Stimulated activated CD4-positive, alpha-beta T cell treated with anti-CD3 and anti-CD28 coated beads, Interleukin-4, amount 100 ng/mL, for 24 hours (primary cell): ENCODE results near the gene HYAL1.
"Not testable (repeated sequence)": the region's sequence is repeated elsewhere in the genome, so short reads cannot be mapped to it uniquely, and the experiment has no call there.

ENCODE experiments used
- DNase-seq: peaks from one replicate; pipeline ENCODE4 v3.0.0-alpha.2; 2020

Gene HYAL1

DNA sequence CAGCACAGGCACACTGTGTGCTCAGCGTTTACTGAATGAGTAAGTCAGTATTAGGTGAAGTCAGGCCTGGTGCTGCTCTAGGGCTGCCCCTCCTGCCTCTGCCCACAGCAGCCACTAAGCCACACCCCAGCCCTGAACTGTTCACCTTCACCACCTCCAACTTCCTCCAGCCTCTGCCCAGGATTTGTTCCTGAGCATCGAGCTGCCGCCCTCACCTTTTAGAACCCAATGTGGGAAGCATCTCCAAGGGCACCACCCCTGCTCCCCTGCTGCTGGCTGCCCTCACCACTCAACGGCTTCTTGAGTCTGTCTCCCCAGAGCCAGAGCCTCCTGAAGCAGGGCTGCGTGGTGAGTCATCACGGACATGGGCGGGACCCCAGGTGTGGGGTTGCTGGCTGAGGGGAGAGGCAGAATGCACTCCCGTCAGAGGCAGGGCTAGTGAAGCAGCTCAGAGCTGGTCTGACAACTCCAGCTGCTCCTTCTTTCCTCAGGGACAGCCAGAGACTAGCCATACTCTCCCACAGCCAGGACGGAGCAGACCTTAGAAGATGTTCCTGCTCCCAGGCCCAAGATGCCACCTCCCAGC lies 13.4 kb upstream of the HYAL1 start:
- DNase-seq, result peak; percentile 65

DNA sequence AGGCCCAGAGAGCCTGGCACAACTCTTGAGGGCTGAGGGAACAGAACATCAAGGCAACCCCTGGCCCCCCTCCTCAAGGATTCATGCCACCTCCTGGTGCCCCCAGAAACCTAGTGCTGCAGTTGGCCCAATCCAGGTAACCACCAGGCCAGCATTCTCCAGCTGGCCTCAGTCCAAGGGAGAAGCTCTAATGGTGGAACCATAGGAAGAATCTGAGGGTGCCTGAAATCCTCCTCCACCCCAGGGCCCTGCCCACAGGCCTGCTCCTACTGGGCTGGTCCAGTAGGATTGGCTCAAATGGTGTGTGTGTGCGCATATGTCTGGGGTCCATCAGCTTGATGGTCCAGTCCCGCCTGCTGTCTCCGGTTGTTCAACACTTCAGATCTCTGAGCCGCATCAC lies 11.4 kb upstream of the HYAL1 start:
- no peak for DNase-seq

- no peak for DNase-seq
Measured at GRCh38 chr3:50314342-50314741, 11.0 kb upstream of the HYAL1 start.

DNA sequence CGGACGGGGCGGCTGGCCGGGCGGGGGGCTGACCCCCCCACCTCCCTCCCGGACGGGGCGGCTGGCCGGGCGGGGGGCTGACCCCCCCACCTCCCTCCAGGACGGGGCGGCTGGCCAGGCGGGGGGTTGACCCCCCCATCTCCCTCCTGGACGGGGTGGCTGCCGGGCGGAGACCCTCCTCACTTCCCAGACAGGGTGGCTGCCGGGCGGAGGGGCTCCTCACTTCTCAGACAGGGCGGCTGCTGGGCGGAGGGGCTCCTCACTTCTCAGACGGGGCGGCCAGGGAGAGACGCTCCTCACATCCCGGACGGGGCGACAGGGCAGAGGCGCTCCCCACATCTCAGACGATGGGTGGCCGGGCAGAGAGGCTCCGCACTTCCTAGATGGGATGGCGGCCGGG lies 8.7 kb upstream of the HYAL1 start:
- not testable (repeated sequence) for DNase-seq

DNA sequence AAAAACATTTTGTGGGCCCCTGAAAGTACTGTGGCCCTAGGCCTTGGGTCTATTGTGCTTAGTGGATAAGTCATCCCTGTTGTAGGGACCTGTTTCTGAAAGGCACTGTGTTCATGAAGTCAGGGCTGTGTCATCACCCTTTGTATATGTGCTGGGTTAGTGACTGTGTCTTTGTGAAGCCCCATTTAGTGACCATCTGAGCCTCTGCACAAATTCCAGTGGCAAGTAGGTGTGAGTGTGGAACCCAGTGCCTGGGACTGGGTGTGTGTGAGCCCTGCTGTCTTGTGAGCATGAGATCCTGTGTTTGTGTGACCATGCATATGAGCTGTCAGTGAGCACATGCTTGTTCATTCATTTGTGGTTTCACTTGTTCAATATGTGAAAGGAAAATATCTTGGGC lies 1.2 kb upstream of the HYAL1 start:
- no peak for DNase-seq

DNA sequence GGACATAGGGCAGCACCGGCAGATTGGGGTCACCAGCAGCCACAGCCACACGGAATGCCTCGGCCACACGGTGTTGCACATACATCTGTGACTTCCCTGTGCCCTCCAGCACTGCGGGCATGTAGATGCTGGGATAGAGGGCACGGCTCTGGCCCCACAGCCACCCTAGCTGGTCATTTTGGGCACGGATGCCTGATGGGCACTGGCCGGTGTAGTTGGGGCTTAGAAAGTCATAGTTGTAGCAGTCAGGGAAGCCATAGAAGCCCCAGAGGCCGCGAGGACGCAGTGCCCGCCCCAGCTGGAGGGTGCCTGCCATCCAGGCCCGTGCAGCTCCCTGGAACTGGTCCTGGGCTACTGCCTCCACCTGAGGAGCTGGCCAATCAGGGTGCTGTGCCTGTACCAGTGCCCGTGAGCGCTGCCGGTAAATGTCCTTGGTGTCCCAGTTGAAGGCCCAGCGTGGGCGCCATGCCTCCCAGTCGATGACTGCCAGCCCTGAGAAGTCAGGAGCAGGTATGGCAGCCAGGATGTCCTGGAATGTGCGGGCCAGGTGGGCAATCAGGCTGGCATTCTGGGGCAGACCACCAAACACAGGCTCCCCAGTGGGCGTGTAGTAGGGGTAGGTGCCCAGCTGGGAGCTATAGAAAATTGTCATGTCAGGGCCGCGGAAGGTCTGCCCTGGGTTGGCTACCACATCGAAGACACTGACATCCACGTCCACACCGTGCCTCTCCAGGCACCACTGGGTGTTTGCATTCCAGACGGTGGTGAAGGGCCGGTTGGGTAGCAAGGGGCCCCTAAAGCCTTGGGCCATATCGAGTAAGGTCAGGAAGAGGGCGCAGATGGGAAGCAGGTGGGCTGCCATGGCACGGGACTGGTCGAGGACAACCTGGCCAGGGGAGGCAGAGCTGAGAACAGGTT lies 1.0 kb downstream of the HYAL1 start:
- no peak for DNase-seq

DNA sequence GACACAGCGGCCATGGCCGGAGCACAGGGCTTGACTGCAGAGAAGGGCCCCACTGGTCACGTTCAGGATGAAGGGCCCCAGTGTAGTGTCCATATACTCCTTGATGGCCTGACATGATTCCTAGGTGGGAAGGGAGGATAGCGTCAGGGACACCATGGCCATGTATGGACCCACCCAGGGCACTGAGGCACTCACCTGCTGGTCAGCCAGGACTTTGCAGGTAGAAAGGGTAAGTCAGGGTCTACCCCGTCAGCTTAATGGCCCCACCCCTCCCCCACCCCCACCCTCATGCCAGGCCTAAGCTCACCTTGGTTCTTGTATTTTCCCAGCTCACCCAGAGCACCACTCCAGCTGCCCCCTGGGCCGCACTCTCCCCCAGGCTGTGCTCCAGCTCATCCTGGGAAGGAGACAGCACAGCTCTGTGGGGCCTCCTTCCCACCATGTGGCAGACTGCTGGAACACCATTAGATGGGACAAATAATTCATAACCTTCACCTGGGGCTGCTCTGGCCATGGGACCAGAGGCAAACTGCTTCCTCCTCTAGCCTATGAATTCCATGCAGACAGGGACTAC lies 2.6 kb downstream of the HYAL1 start:
- DNase-seq, result no peak

GRCh38 chr3:50299929-50300680 lies 3.3 kb downstream of the HYAL1 start:
- no peak for DNase-seq

DNA sequence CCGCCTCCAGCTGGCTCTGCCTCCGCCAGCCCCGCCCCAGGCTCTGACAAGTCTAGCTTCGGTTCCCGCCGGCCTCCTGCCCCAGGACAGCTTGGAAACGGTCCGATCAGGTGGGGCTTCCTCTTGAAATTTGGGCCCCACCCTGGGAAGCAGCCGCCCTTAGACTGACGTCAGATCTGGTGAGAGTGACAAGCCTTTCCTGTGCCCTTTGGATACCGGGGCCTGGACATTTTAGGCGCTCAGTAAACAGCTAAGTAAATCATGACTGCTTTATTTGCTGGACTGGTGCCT lies 3.8 kb downstream of the HYAL1 start:
- DNase-seq, result no peak

DNA sequence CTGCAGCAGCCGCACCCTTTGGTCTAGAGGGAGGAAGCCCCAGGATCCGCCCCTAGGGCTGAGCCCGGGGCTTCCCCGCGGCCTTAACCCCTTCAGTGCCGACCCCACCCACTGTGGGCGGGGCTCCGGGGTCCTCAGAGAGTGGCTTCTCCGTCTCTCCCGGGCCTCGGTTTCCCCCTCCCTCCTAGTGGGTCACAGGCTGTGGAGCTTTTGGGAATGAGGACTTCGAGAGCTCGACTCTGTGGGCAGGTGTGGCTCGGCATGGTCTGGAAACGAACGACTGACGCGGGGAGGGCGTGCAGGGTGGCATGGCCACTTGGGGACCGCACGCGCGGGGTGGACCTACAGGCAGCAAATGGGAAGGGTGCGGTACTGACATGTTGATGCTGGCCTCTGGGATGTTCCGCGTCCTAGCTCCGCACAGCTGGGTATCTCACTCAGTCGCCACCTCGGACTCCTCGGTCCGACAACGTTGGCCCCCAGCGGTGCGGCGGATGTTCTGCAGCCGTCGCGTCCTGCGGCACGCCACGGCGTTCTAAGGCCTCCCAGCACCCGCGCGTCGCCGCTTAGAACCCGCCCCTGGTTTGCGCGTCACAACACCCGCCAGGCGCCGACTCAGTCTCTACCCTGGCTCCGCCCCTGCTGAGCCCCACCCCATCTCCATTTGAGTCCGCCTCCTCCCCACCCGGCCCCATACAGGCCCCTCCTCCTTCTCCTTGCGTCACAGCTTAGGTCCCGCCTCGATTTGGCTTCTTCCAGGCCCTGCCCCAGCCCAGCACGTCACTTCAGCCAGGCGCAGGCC lies 4.3 kb downstream of the HYAL1 start, which contains the start of the genes HYAL3 and NAA80:
Gene HYAL3, minus strand, starts transcription at position 570 of the 802 bp plus-strand sequence. CDS start 3,803 bp downstream, outside the sequence.
Gene NAA80, minus strand, starts transcription at position 570 of the 802 bp plus-strand sequence. CDS start 1,942 bp downstream, outside the sequence.
- peak; percentile 99 for DNase-seq

DNA sequence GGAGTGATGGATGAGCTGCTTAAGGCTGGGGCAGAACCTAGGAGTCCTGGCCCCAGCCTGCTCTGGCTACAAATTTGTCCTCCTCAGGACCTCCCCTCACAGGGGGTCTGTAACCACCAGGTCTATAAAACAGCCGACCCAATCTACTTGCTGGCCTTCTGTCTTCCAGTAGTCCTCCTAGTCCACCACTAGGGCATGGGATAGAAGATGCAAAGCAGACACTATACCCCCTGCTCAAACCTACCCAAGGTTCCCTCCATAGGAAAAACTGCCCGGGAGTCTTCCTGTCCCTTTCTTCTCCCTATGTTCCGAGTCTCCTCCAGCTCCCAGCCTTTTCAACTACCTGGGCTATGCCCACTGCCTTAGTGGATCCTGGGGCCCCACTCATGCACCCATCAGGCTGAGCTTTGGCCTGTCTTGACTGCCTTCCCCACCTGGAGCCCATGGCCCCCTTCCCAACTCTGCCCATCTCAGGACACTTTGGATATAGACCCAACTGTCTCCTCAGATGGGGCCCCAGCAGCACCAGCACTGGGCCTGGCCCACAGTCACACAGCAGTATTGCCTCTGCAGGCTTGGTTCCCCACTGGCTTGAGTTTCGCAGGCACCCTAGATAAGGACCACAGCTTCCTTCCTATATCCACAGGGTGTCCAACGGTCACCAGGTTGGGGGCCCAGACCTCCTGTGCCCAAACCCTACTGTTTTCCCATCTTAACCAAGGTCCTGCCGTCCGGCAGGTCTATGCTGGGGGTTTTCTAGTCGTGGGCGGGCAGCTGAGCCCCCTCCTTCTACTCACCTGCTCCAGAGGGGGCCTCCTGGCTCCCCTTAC lies 5.3 kb downstream of the HYAL1 start:
- no peak for DNase-seq

GRCh38 chr3:50297384-50297775 lies 6.0 kb downstream of the HYAL1 start:
- DNase-seq, result no peak

DNA sequence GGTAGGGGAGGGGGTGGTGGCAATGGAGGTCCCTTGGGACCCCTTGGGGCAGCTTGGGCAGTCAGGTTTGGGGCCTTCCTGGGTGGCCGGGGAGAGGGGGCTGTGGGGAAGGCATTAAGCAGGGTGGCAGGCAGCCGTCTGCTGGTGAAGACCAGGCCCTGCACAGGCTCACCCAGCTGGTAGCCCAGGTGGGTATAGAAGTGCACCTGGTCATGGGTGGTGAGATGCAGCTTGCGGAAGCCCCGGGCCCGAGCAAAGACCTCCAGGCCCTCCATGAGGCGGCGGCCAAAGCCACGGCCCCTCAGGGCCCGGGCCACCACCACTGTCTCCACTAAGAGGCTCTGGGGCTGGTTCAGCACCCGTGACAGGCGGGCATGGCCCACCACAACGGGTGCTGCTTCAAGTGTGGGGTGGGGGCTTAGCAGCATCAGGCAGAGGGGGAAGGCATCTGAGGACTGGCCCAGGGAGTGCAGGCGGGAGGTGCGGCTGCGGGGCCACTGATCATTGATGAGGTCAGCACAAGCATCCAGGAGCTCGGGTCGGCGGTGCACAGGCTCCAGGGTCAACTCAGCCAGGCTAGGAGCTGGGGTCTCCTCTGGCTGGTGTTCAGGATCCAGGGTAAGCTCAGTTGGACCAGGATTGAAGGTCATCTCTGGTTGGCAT lies 6.5 kb downstream of the HYAL1 start:
- no peak for DNase-seq

DNA sequence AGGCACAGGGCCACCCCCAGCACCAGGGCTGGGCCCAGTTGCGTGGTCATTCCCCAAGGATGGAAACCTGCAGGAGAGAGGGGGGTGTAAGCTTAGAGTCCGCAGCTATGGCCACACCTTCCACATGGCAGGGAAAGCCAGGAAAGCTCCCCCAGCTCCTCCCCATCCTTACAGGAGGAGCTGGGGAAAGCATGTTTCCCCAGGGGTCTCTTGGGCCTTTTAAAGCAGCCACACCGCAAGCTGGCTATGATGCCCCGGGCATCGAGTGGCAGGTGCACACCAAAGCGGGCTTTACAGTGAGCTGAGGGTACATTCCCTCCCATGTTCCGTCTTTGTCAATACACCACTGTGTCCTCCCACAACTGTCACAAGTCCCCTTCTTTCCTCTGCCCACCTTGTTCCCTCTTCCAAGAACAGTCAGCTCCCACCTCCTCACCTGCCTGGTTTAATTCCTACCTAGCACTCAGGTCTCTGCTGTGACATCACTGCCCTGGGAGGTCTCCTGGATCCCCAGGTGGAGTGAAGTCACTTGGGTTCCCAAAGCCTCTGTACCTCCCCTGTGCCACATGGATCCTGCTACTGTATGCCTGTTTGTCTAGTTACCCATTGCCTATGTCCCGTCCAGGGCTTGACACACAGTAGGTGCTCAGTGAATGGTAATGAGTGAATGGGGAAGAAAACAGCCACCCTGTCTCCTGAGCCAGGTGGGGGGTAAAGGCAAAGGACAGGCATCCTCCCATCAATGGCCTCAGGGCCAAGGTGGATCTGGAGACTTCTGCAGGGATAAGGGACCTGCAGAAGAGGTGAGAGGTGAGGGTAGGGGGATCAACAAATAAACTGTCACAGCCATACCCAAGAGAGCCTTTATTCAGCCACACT lies 7.6 kb downstream of the HYAL1 start:
- DNase-seq, result no peak

- no peak for DNase-seq
Measured at GRCh38 chr3:50294492-50295403, 8.6 kb downstream of the HYAL1 start.

- no peak for DNase-seq
Measured at GRCh38 chr3:50294089-50294488, 9.3 kb downstream of the HYAL1 start.

DNA sequence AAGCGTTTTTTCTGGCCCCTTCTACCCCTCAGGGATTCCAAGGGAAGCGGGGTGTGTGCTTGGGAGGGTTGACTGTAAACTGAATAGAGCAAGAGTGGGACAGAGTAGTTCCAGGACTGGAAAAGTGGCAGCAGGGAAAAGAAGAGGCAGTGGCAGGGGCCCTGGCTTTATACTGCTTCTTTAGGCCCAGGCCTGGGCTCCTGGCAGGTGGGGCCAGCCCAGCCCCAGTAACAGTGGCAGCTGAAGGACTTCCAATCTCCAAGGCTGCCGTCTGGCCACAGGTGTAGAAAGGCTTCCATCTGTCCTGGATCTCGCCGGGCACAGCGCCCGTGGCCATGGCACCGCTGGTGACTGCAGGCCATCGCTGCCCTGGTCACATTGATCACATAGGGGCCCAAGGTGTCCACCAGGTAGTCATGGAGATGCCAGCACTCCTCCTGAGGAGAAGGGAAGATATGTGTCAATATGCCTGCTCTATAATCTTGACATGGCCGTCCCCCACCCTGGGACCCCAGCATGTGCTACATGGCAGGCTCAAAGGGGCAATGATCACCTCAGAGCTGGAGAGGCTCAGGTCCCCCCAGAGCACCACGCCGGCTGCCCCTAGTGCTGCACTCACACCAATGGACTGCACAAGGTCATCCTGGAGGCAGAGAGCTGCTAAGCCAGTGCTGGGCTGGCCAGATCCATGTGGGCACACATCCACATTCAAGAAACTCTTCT lies 10.1 kb downstream of the HYAL1 start:
- DNase-seq, result no peak
